ENCODE measurements around the gene FBXL16. TPM values are rescaled to one million over a fixed set of nuclear protein-coding genes. Genes with fewer than 3 reads are reported as not detected.

Gene FBXL16
- total and polyA plus RNA-seq, 9 of the 15 experiments (the other 6 are each of a cell fraction or from before 2014, with no cell fraction given) = 0.21 to 8.2 (median 1.7) TPM

- DNase-seq (ENCODE audit: extremely low read depth in 1 of 4, low spot score in 3 of 4) (no peak), FAIRE-seq (no peak), ATAC-seq (no peak)
- H3K4me2 ChIP-seq (ENCODE audit: insufficient read depth, low read length) = no peak overlapping the region
- WGBS (ENCODE audit: insufficient coverage, low coverage, missing lambda C conversion rate) = 67% methylated on average over 6 of the region's 6 CpGs
- no peaks in the 10 kb centered on the region for H3K36me3 ChIP-seq (ENCODE audit: control insufficient read depth, insufficient read depth, low read length)
- H4K20me1 ChIP-seq (replicated peaks; ENCODE audit: control insufficient read depth, insufficient read depth, low read length) = no peaks in the 10 kb centered on the region
- BruUV-seq (replicated peaks) = no TSS peak
- in situ Hi-C loops (cut with MboI) = no loop called here
- no peak overlapping the region for H2AFZ ChIP-seq (ENCODE audit: low read depth, low read length)
- no peaks in the 10 kb centered on the region for H3K27me3 ChIP-seq (ENCODE audit: control insufficient read depth in 2 of 2, insufficient read depth in 2 of 2, low read length in 2 of 2)
- intact Hi-C loops (cut with micrococcal nuclease) = no loop called here
- H3K4me1 ChIP-seq (replicated peaks in 1 of 2; ENCODE audit: control insufficient read depth in 2 of 2, insufficient read depth in 2 of 2, low read length in 2 of 2) = peaks cover 0 to 31% of the 10 kb centered on the region in 2 experiments; a peak in 3 of 5 replicates
- CTCF ChIA-PET (ENCODE audit: low intra/inter-chr PET ratio) = interaction anchor here (0.7 kb wide), 1 partner anchor 35 kb away, joined by 6 read pairs; no protein-coding TSS in a partner anchor
- no peaks in the 10 kb centered on the region for H3K9me1 ChIP-seq (ENCODE audit: control insufficient read depth, insufficient read depth, low read length)
- POLR2A ChIA-PET = interaction anchor here (0.6 to 1.2 kb wide), 4 partner anchors 11 to 343 kb away, joined by 3 read pairs; no protein-coding TSS in a partner anchor
- no peak overlapping the region for H3K9ac ChIP-seq (ENCODE audit: insufficient read depth in 1 of 2, low read depth in 2 of 2, low read length in 2 of 2)
- no peaks in the 10 kb centered on the region for H3K79me2 ChIP-seq (ENCODE audit: control insufficient read depth, insufficient read depth, low read length)
- no peaks in the 10 kb centered on the region for H3K9me3 ChIP-seq (replicated peaks; ENCODE audit: control insufficient read depth, insufficient read depth, low read depth, low read length)
- H3K27ac ChIP-seq (ENCODE audit: extremely low read depth, low read depth, low read length) = no peak overlapping the region
- H3K4me3 ChIP-seq = no peak overlapping the region
- no peak for TF ChIP-seq U2AF1 (optimal IDR thresholded peaks at IDR 0.05; ENCODE audit: low read depth, low read length)
- no peak for TF ChIP-seq RBM15 (IDR thresholded peaks at IDR 0.05; ENCODE audit: insufficient read depth, low read length)
- no peak for TF ChIP-seq MYC (IDR thresholded peaks at IDR 0.05; ENCODE audit: low read depth, low read length)
- TF ChIP-seq MYC (CRISPR knock-in tag; IDR thresholded peaks at IDR 0.05; ENCODE audit: borderline replicate concordance, low read depth) = no peak
- no peak for TF ChIP-seq SETDB1 (IDR thresholded peaks at IDR 0.05; ENCODE audit: low read length)
- no peak for TF ChIP-seq HLTF (IDR thresholded peaks at IDR 0.05)
- TF ChIP-seq AFF1 (IDR thresholded peaks at IDR 0.05; ENCODE audit: low read depth in 1 of 2, partially characterized antibody in 2 of 2) = no peak
- no peak for TF ChIP-seq BHLHE40 (IDR thresholded peaks at IDR 0.05; ENCODE audit: low read length)
- no peak for TF ChIP-seq SIN3B (IDR thresholded peaks at IDR 0.05; ENCODE audit: low read depth)
- TF ChIP-seq POLR2A (conservative IDR thresholded peaks at IDR 0.05) = no peak
- no peak for TF ChIP-seq CEBPG (CRISPR knock-in tag; IDR thresholded peaks at IDR 0.05)
- no peak for TF ChIP-seq CEBPG (tag; conservative IDR thresholded peaks at IDR 0.05 in 1 of 2, IDR thresholded peaks at IDR 0.05 in 1 of 2)
- no peak for TF ChIP-seq ZBTB33 (CRISPR knock-in tag; IDR thresholded peaks at IDR 0.05)
- TF ChIP-seq EZH2 (IDR thresholded peaks at IDR 0.05; ENCODE audit: borderline replicate concordance, low read depth, low read length) = no peak
- no peak for TF ChIP-seq MAZ (CRISPR knock-in tag; conservative IDR thresholded peaks at IDR 0.05 in 1 of 2, IDR thresholded peaks at IDR 0.05 in 1 of 2)
- TF ChIP-seq E2F3 (CRISPR knock-in tag; IDR thresholded peaks at IDR 0.05) = no peak
- no peak for TF ChIP-seq SUPT5H (IDR thresholded peaks at IDR 0.05)
- TF ChIP-seq NR3C1 (CRISPR knock-in tag; IDR thresholded peaks at IDR 0.05) = no peak
- no peak for TF ChIP-seq ZNF146 (CRISPR knock-in tag; IDR thresholded peaks at IDR 0.05; ENCODE audit: unreplicated experiment)
Observed at GRCh38 chr16:749010-749409, 43.4 kb upstream of the FBXL16 start.

Data from K562 (cell line).